GM23248 (cell line): ENCODE data around the gene AP4E1.

Experiments used
- EZH2 ChIP-seq: fragments of 200-600 bp; sonication (generic); IDR thresholded peaks from 2 replicates; pipeline ENCODE4 v1.6.1; 2018; ENCODE audit warnings: antibody characterized with exemption, mild to moderate bottlenecking; ENCODE audit not compliant: insufficient read depth, poor library complexity, severe bottlenecking
- EZH2phosphoT487 ChIP-seq: fragments of 200-600 bp; sonication (generic); IDR thresholded peaks from 2 replicates; pipeline ENCODE4 v1.6.1; 2018; ENCODE audit warnings: antibody characterized with exemption, moderate library complexity, mild to moderate bottlenecking, low read depth; ENCODE audit not compliant: insufficient read depth

DNA sequence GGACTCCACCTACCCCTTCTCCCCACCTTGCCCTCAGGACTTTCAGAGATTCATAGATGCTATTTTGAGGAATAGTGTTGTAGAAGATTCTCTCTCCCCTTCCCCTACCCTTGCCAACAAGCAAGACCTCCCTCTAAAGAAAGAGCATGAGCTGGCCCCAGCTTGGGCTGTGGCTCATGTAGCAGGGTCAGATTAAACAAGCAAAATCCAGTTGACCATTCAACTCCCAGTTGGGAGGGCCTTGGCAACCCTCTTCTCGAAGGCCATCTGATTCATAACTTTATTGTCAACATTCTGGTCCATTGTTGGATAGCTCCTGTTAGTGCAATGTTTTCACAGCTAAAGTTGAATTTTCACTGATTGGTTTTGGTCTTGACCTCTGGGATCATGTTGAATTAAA, 145.1 kb downstream of the AP4E1 start:
- TF ChIP-seq EZH2 (no peak), EZH2phosphoT487 (no peak)
